ENCODE data around the gene DONSON. TPM values are rescaled to one million over a fixed set of nuclear protein-coding genes. Genes with fewer than 3 reads are reported as not detected.

DONSON gene
- total and polyA plus RNA-seq, 9 of the 15 experiments (the other 6 are each of a cell fraction or from before 2014, with no cell fraction given), result 26.7 to 124 (median 62.6) TPM

DNA sequence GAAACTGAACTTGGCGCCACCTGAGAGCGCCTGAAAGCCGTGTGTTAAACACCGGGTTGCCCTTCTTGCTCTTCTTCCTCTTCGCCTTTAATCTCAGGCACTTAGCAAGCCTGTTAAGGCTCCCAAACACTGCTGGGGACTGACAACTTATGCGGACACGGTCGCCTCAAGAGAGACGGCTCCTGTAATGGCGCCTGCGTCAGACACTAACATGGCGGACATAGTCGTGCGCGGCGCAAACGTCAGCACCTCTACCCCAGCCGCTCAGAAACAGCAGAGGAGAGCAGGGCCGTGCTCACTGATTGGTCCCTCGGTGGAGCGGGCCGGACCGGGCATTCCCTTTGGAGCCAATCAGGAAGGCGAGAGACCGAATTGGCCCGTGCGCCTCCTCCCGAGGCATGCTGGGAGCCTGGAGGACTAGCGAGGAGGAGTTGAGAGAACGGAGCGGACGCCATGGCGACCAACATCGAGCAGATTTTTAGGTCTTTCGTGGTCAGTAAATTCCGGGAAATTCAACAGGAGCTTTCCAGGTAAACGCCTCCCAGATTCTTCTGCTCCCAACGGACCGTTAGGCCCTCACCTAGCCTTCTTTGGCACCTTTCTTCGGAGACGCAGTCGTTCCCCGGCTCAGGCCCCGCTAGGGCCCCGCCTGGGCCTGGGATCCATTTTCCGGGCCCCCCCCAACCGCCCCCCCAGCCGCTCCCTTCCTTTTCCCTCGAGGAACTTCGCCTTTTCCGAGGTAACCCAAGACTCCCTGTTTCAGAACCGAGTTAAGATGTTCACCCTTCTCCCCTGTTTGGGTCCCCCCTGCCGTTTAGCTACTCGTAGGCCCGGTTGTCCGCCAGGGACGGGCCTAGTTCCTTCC, 45.6 kb downstream of the DONSON start, which contains the start of gene SON (continued):
- TF ChIP-seq MNT (conservative IDR thresholded peaks at IDR 0.05) (peak in 1 of 2 experiments; percentile 18; a peak in 2 of 4 replicates), LCOR (CRISPR knock-in tag; IDR thresholded peaks at IDR 0.05) (no peak; the same call in 1 of the 2 replicates), ZNF518B (CRISPR knock-in tag; IDR thresholded peaks at IDR 0.05) (no peak), XRCC5 (IDR thresholded peaks at IDR 0.05; ENCODE audit: low read depth, low read length) (peak; percentile 18; the same call in 1 of the 2 replicates), THRB (CRISPR knock-in tag; conservative IDR thresholded peaks at IDR 0.05) (0 out of 2 replicates have a peak, but pooled peaks have one; percentile 38), ZKSCAN3 (CRISPR knock-in tag; IDR thresholded peaks at IDR 0.05) (no peak), NR4A1 (CRISPR knock-in tag; IDR thresholded peaks at IDR 0.05) (no peak), NR4A1 (tag; IDR thresholded peaks at IDR 0.05) (peak; percentile 73; the same call in 1 of the 2 replicates), TEAD4 (IDR thresholded peaks at IDR 0.05; ENCODE audit: low read length) (peak; percentile 87), TEAD4 (CRISPR knock-in tag; IDR thresholded peaks at IDR 0.05; ENCODE audit: borderline replicate concordance) (no peak), POLR2H (tag; IDR thresholded peaks at IDR 0.05; ENCODE audit: low read depth) (peak; percentile 95), MEIS2 (IDR thresholded peaks at IDR 0.05; ENCODE audit: partially characterized antibody) (peak; percentile 66), CBX8 (IDR thresholded peaks at IDR 0.05; ENCODE audit: borderline replicate concordance, extremely low read depth, low read depth, low read length, poor library complexity, severe bottlenecking) (no peak), ZBTB43 (CRISPR knock-in tag; IDR thresholded peaks at IDR 0.05) (no peak), ZC3H8 (IDR thresholded peaks at IDR 0.05) (no peak; the same call in 1 of the 2 replicates), BCOR (IDR thresholded peaks at IDR 0.05) (peak; percentile 74)
- TF ChIP-seq, protein P1, sequence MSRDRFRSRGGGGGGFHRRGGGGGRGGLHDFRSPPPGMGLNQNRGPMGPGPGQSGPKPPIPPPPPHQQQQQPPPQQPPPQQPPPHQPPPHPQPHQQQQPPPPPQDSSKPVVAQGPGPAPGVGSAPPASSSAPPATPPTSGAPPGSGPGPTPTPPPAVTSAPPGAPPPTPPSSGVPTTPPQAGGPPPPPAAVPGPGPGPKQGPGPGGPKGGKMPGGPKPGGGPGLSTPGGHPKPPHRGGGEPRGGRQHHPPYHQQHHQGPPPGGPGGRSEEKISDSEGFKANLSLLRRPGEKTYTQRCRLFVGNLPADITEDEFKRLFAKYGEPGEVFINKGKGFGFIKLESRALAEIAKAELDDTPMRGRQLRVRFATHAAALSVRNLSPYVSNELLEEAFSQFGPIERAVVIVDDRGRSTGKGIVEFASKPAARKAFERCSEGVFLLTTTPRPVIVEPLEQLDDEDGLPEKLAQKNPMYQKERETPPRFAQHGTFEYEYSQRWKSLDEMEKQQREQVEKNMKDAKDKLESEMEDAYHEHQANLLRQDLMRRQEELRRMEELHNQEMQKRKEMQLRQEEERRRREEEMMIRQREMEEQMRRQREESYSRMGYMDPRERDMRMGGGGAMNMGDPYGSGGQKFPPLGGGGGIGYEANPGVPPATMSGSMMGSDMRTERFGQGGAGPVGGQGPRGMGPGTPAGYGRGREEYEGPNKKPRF (IDR thresholded peaks at IDR 0.05; ENCODE audit: low read depth, low read length), result no peak
